Keratinocyte (primary cell): ENCODE results near the gene KRTAP5-8. TPM values are rescaled to one million over a fixed set of nuclear protein-coding genes. Genes with fewer than 3 reads are reported as not detected.

ENCODE experiments used
- DNase-seq: peaks from one replicate; pipeline ENCODE4 v3.0.0-alpha.2; 2011; ENCODE audit warnings: low read depth, missing footprints, low spot score
- FAIRE-seq: peaks from 2 replicates; lab custom pipeline; 2011; peaks lifted over from hg19 to GRCh38; lab: Jason Lieb, UNC
- H2AFZ ChIP-seq: 2 replicates; pipeline ENCODE4 v1.6.0; 2012; ENCODE audit warnings: low read length, control low read depth, inconsistent platforms; ENCODE audit not compliant: control insufficient read depth
- H3K27ac ChIP-seq: 2 replicates; pipeline ENCODE4 v1.5.1; 2011; ENCODE audit warnings: low read length; ENCODE audit not compliant: control insufficient read depth, insufficient read depth
- H3K27me3 ChIP-seq: 3 replicates; pipeline ENCODE4 v1.6.0; 2011; ENCODE audit warnings: low read length; ENCODE audit not compliant: control insufficient read depth, insufficient read depth; ENCODE audit errors: extremely low read depth
- H3K36me3 ChIP-seq, 2 experiments: 2 replicates in 1 of 2; 3 replicates in 1 of 2; pipeline ENCODE4 v1.5.1; 2011; ENCODE audit warnings: low read length in 2 of 2, mild to moderate bottlenecking in 1 of 2; ENCODE audit not compliant: control insufficient read depth in 2 of 2, insufficient read depth in 2 of 2; ENCODE audit errors: extremely low read depth in 1 of 2
- H3K4me1 ChIP-seq: 3 replicates; pipeline ENCODE4 v1.5.1; 2011; ENCODE audit warnings: low read length; ENCODE audit not compliant: control insufficient read depth, insufficient read depth; ENCODE audit errors: extremely low read depth
- H3K4me2 ChIP-seq: 3 replicates; pipeline ENCODE4 v1.6.0; 2011; ENCODE audit warnings: low read depth, low read length; ENCODE audit not compliant: control insufficient read depth, insufficient read depth; ENCODE audit errors: extremely low read depth
- H3K4me3 ChIP-seq, 3 experiments: fragments of 200-600 bp in 1 of 3; sonication (generic) in 1 of 3; 2 replicates in 2 of 3; 3 replicates in 1 of 3; pipeline ENCODE4 v1.5.1; 2011 to 2016; ENCODE audit warnings: low read length in 3 of 3, mild to moderate bottlenecking in 3 of 3, control low read depth in 2 of 3, inconsistent platforms in 1 of 3, low read depth in 1 of 3, mixed read lengths in 1 of 3, mixed run types in 1 of 3, moderate library complexity in 1 of 3; ENCODE audit not compliant: control insufficient read depth in 2 of 3, insufficient read depth in 2 of 3; ENCODE audit errors: extremely low read depth in 1 of 3
- H3K79me2 ChIP-seq: 2 replicates; pipeline ENCODE4 v1.6.0; 2012; ENCODE audit warnings: low read length; ENCODE audit not compliant: control insufficient read depth, insufficient read depth
- H3K9ac ChIP-seq: 3 replicates; pipeline ENCODE4 v1.6.0; 2011; ENCODE audit warnings: low read length; ENCODE audit not compliant: control insufficient read depth, insufficient read depth; ENCODE audit errors: extremely low read depth
- H3K9me1 ChIP-seq: 3 replicates; pipeline ENCODE4 v1.6.0; 2011; ENCODE audit warnings: low read length; ENCODE audit not compliant: control insufficient read depth, insufficient read depth; ENCODE audit errors: extremely low read depth
- H3K9me3 ChIP-seq: 2 replicates; pipeline ENCODE4 v1.5.1; 2012; ENCODE audit warnings: low read depth, low read length; ENCODE audit not compliant: control insufficient read depth
- H4K20me1 ChIP-seq: 3 replicates; pipeline ENCODE4 v1.6.0; 2011; ENCODE audit warnings: low read length; ENCODE audit not compliant: control insufficient read depth, insufficient read depth; ENCODE audit errors: extremely low read depth
- EZH2 ChIP-seq: IDR thresholded peaks from one replicate; pipeline ENCODE4 v1.6.1; 2012; ENCODE audit warnings: inconsistent platforms, mild to moderate bottlenecking, low read length, moderate library complexity
- dilution Hi-C: fragments of 300-500 bp; cut with MboI; formaldehyde crosslinking; loops from one replicate; pipeline ENCODE4 v1.7.0; 2020; ENCODE audit warnings: low sequenced_read_pairs; ENCODE audit not compliant: extremely low pct_ligation_motif_present
- polyA plus RNA-seq, 5 experiments: library from polyadenylated mRNA; depleted of rRNA in 3 of 5; stranded (reverse) in 3 of 5; stranded (forward) in 1 of 5; unstranded in 1 of 5; fragments of >200 nt; gene quantifications; 1 replicate in 1 of 5; 2 replicates in 3 of 5; 3 replicates in 1 of 5; pipeline versions ENCODE4 v1.2.1 to v1.2.3, GENCODE V29; 2011 to 2012; ENCODE audit warnings: missing spikeins in 2 of 5, low read depth in 1 of 5, low replicate concordance in 1 of 5
- TF ChIP-seq, protein P1 (sequence below), 3 experiments: IDR thresholded peaks in 1 of 3; conservative IDR thresholded peaks in 1 of 3; optimal IDR thresholded peaks in 1 of 3; 2 replicates in 2 of 3; 3 replicates in 1 of 3; pipeline versions ENCODE3 to v1.5.1; 2011; ENCODE audit warnings: low read length in 3 of 3, mild to moderate bottlenecking in 3 of 3, moderate library complexity in 2 of 3, control low read depth in 1 of 3, inconsistent platforms in 1 of 3; ENCODE audit not compliant: insufficient read depth in 2 of 3; ENCODE audit errors: extremely low read depth in 1 of 3

KRTAP5-8 gene
- polyA plus RNA-seq, 1 donor (not counting 4 experiments of a cell fraction or from before 2014, with no cell fraction given), result not detected

DNA sequence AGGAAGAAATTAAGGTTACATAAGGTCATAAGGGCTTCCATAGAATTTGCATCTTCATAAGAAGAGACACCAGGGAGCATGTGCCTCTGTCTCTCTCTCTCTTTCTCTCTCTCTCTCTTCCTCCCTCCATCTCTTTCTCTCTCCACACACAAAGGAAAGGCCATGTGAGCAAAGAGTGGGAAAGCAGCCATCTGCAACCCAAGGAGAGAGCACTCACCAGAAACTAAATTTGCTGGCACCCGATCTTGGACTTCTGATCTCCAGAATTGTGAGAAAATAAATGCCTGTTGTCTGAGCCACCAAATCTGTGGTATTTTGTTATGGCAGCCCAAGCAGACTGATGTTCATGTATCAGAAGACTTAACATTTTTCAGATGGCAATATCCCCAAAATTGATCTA, 21.2 kb downstream of the KRTAP5-8 start:
- TF ChIP-seq, protein P1, sequence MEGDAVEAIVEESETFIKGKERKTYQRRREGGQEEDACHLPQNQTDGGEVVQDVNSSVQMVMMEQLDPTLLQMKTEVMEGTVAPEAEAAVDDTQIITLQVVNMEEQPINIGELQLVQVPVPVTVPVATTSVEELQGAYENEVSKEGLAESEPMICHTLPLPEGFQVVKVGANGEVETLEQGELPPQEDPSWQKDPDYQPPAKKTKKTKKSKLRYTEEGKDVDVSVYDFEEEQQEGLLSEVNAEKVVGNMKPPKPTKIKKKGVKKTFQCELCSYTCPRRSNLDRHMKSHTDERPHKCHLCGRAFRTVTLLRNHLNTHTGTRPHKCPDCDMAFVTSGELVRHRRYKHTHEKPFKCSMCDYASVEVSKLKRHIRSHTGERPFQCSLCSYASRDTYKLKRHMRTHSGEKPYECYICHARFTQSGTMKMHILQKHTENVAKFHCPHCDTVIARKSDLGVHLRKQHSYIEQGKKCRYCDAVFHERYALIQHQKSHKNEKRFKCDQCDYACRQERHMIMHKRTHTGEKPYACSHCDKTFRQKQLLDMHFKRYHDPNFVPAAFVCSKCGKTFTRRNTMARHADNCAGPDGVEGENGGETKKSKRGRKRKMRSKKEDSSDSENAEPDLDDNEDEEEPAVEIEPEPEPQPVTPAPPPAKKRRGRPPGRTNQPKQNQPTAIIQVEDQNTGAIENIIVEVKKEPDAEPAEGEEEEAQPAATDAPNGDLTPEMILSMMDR (optimal IDR thresholded peaks at IDR 0.05 in 1 of 3, IDR thresholded peaks at IDR 0.05 in 1 of 3, conservative IDR thresholded peaks at IDR 0.05 in 1 of 3; ENCODE audit: extremely low read depth in 1 of 3, insufficient read depth in 2 of 3, low read length in 3 of 3), result no peak
- no peak for TF ChIP-seq EZH2
- Histone ChIP-seq H4K20me1 (no peaks in the 10 kb centered on the region), H3K4me1 (no peaks in the 10 kb centered on the region), H3K27me3 (peaks cover 4% of the 10 kb centered on the region), H3K9ac (no peak overlapping the region), H3K9me1 (no peaks in the 10 kb centered on the region), H3K27ac (no peak overlapping the region), H2AFZ (no peak overlapping the region), H3K4me2 (no peak overlapping the region), H3K36me3 (no peaks in the 10 kb centered on the region), H3K4me3 (no peak overlapping the region), H3K79me2 (no peaks in the 10 kb centered on the region), H3K9me3 (peaks cover 3% of the 10 kb centered on the region)
- DNase-seq, result no peak
- dilution Hi-C loops, result no loop called here
- no peak for FAIRE-seq

DNA sequence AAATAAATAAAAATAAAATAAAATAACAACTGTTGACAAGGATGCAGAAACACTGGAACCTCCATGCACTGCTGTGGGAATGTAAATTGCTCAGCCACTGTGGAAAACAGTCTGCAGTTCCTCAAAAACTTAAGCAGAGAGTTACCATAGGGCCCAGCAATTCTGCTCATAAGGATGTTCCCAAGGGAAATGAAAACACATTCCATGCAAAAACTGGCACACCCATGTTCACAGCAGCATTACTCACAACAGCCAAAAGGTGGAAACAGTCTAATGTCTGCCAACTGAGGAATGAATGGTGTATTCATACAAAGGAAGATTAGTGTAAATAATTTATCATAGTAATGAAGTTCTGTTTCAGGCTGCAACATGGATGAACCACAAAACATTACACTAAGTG, 24.3 kb downstream of the KRTAP5-8 start:
- TF ChIP-seq EZH2, result no peak
- TF ChIP-seq, protein P1 (optimal IDR thresholded peaks at IDR 0.05 in 1 of 3, IDR thresholded peaks at IDR 0.05 in 1 of 3, conservative IDR thresholded peaks at IDR 0.05 in 1 of 3; ENCODE audit: extremely low read depth in 1 of 3, insufficient read depth in 2 of 3, low read length in 3 of 3), result no peak
- Histone ChIP-seq H3K36me3 (no peaks in the 10 kb centered on the region), H3K9me3 (peaks cover 3% of the 10 kb centered on the region), H3K4me2 (no peak overlapping the region), H3K9me1 (no peaks in the 10 kb centered on the region), H3K27me3 (no peaks in the 10 kb centered on the region), H3K9ac (no peak overlapping the region), H3K27ac (no peak overlapping the region), H3K4me1 (no peaks in the 10 kb centered on the region), H2AFZ (no peak overlapping the region), H3K79me2 (no peaks in the 10 kb centered on the region), H3K4me3 (no peak overlapping the region), H4K20me1 (no peaks in the 10 kb centered on the region)
- DNase-seq, result no peak
- dilution Hi-C loops, result no loop called here
- no peak for FAIRE-seq
